ENCODE results near the gene ZFYVE28.
"Not testable (repeated sequence)": the region's sequence is repeated elsewhere in the genome, so short reads cannot be mapped to it uniquely, and the experiment has no call there.

The ZFYVE28 gene

GRCh38 chr4:2236944-2237666 lies 181.3 kb downstream of the ZFYVE28 start:
- no peak for DNase-seq

GRCh38 chr4:2231082-2231481 lies 187.4 kb downstream of the ZFYVE28 start:
- DNase-seq, result no peak

- DNase-seq, result no peak
Observed at GRCh38 chr4:2226261-2226660, 192.2 kb downstream of the ZFYVE28 start.

GRCh38 chr4:2222838-2223237 lies 195.6 kb downstream of the ZFYVE28 start:
- DNase-seq, result no peak

- DNase-seq, result not testable (repeated sequence)
Observed at GRCh38 chr4:2221378-2221777, 197.1 kb downstream of the ZFYVE28 start.

- DNase-seq, result peak in 46 of 56 donors; percentile 19 to 73 (median 44)
Observed at GRCh38 chr4:2220016-2220630, 198.3 kb downstream of the ZFYVE28 start.

Measured in amygdala (tissue), 56 donors.